IPS-18a (cell line): Measurements from ENCODE around the gene FDCSP.
"Not testable (repeated sequence)": the region's sequence is repeated elsewhere in the genome, so short reads cannot be mapped to it uniquely, and the experiment has no call there.

ENCODE experiments used
- H3K27ac ChIP-seq: one replicate; pipeline ENCODE4 v1.5.1; 2013; ENCODE audit warnings: low read length
- H3K27me3 ChIP-seq: one replicate; pipeline ENCODE4 v1.6.1; 2013; ENCODE audit warnings: mild to moderate bottlenecking, low read length; ENCODE audit not compliant: control insufficient read depth, insufficient read depth
- H3K36me3 ChIP-seq: one replicate; pipeline ENCODE4 v1.6.1; 2013; ENCODE audit warnings: low read depth, low read length; ENCODE audit not compliant: control insufficient read depth
- H3K4me1 ChIP-seq: one replicate; pipeline ENCODE4 v1.6.1; 2013; ENCODE audit warnings: low read depth, low read length; ENCODE audit not compliant: control insufficient read depth
- H3K4me3 ChIP-seq: one replicate; pipeline ENCODE4 v1.5.1; 2013; ENCODE audit warnings: low read length
- H3K9ac ChIP-seq: one replicate; pipeline ENCODE4 v1.6.1; 2013; ENCODE audit warnings: mild to moderate bottlenecking, low read length, moderate library complexity
- H3K9me3 ChIP-seq: one replicate; pipeline ENCODE4 v1.6.1; 2013; ENCODE audit warnings: low read depth, low read length; ENCODE audit not compliant: control insufficient read depth

Gene FDCSP

GRCh38 chr4:70242297-70242696 is 16.4 kb downstream of the FDCSP start, which contains the start of gene CSN3:
TSS of gene CSN3 (plus strand) at chr4:70242597. CDS start at chr4:70244820, 2,223 bp downstream.
- H3K4me3 ChIP-seq, H3K4me1 ChIP-seq, H3K36me3 ChIP-seq, H3K9ac ChIP-seq, H3K27me3 ChIP-seq, H3K9me3 ChIP-seq, H3K27ac ChIP-seq: not testable (repeated sequence)

- no peak overlapping the region for H3K9ac ChIP-seq
- H3K4me3 ChIP-seq, result no peak overlapping the region
- no peaks in the 10 kb centered on the region for H3K9me3 ChIP-seq
- H3K27ac ChIP-seq, result no peak overlapping the region
- H3K4me1 ChIP-seq, result no peaks in the 10 kb centered on the region
- H3K27me3 ChIP-seq, result no peaks in the 10 kb centered on the region
- H3K36me3 ChIP-seq, result no peaks in the 10 kb centered on the region
These were observed 17.2 kb downstream of the FDCSP start for GRCh38 chr4:70243091-70243490.

GRCh38 chr4:70251250-70251944 is 25.5 kb downstream of the FDCSP start:
- Histone ChIP-seq H3K27ac (no peak overlapping the region), H3K4me1 (no peaks in the 10 kb centered on the region), H3K9me3 (no peaks in the 10 kb centered on the region), H3K36me3 (no peaks in the 10 kb centered on the region), H3K4me3 (no peak overlapping the region), H3K27me3 (no peaks in the 10 kb centered on the region), H3K9ac (no peak overlapping the region)

DNA sequence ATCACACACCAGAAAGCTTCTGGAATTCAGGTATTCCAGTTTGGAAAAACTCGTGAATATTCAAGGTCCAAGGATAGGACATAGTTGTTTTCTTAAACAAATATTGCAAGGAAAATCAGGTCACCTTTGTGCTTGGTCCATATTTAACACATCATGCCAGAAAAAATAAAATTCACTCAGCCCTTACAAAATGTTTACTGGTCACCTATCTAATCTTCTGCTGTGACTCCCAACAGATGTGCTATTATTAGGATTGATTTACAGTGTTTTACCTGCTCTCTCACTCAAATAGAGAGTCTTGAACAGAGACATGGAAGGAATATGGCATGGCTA is 26.0 kb downstream of the FDCSP start:
- Histone ChIP-seq H3K36me3 (no peaks in the 10 kb centered on the region), H3K9ac (no peak overlapping the region), H3K9me3 (no peaks in the 10 kb centered on the region), H3K4me3 (no peak overlapping the region), H3K4me1 (no peaks in the 10 kb centered on the region), H3K27ac (no peak overlapping the region), H3K27me3 (no peaks in the 10 kb centered on the region)

- Histone ChIP-seq H3K36me3 (no peaks in the 10 kb centered on the region), H3K27me3 (no peaks in the 10 kb centered on the region), H3K9me3 (no peaks in the 10 kb centered on the region), H3K4me3 (no peak overlapping the region), H3K4me1 (no peaks in the 10 kb centered on the region), H3K27ac (no peak overlapping the region), H3K9ac (no peak overlapping the region)
These were observed 43.8 kb downstream of the FDCSP start for GRCh38 chr4:70269674-70270073.

DNA sequence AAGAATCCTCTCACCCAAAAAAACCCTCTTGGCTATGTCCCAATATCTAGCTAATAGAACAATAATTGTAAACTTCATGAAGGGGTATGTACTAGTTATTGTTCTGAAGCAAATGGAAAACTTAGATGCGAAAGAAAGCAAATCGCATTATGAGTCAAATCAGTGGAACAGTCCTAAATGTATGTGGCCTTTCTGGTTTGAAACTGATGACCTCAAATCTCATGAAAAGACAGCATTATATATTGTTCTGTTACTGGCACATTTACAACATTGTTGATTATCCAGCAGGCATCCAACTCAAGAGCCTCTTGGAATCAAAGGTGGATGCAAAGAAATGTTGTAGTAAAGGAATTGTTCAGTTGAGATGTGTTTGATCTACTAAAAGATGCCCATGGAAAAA is 51.2 kb downstream of the FDCSP start:
- H3K4me3 ChIP-seq, result no peak overlapping the region
- H3K9me3 ChIP-seq, result no peaks in the 10 kb centered on the region
- no peaks in the 10 kb centered on the region for H3K4me1 ChIP-seq
- H3K36me3 ChIP-seq, result no peaks in the 10 kb centered on the region
- no peaks in the 10 kb centered on the region for H3K27me3 ChIP-seq
- H3K9ac ChIP-seq, result no peak overlapping the region
- H3K27ac ChIP-seq, result no peak overlapping the region

DNA sequence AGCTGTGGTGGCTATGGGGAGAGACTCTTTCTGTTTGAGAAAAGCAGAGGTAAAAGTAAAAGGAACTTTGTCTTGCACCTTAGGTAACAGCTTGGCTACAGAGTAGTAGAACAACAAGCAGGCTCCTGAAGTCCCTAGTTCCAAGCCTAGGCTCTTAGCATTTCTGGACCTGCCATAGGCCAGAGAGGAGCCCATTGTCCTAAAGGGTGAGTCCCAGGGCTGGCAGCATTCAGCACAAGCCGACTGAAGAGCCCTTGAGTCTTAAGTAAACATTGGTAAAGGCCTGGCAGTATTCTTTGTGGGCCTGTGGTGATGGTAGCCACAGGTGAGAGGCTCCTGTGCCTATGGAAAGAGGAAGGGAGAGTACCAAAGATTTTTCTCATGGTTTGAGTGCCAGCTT is 54.6 kb downstream of the FDCSP start:
- H3K9ac ChIP-seq, result no peak overlapping the region
- H3K36me3 ChIP-seq, result no peaks in the 10 kb centered on the region
- no peak overlapping the region for H3K27ac ChIP-seq
- no peaks in the 10 kb centered on the region for H3K27me3 ChIP-seq
- H3K9me3 ChIP-seq, result no peaks in the 10 kb centered on the region
- H3K4me1 ChIP-seq, result no peaks in the 10 kb centered on the region
- H3K4me3 ChIP-seq, result no peak overlapping the region
